DMS79 treated with DMSO at 0.1 percent for 48 hours (cell line): ENCODE measurements around the gene CTSE.
"Not testable (repeated sequence)": the region's sequence is repeated elsewhere in the genome, so short reads cannot be mapped to it uniquely, and the experiment has no call there.

ENCODE experiments used
- DNase-seq: peaks from one replicate; lab custom pipeline; 2025; lab: John Stamatoyannopoulos, UW

CTSE gene

GRCh38 chr1:206023695-206024094 is at the start of gene CTSE:
TSS of gene CTSE (minus strand) at chr1:206023895. CDS start at chr1:206023791, 104 bp downstream.
- no peak for DNase-seq

- DNase-seq, result no peak
These were observed 47.1 kb upstream of the CTSE start for GRCh38 chr1:206070627-206071304.

- no peak for DNase-seq
These were observed 44.6 kb upstream of the CTSE start for GRCh38 chr1:206068314-206068713.

- DNase-seq, result no peak
These were observed 44.0 kb upstream of the CTSE start for GRCh38 chr1:206067486-206068227.

- DNase-seq, result no peak
These were observed 42.9 kb upstream of the CTSE start for GRCh38 chr1:206066479-206067171.

GRCh38 chr1:206065547-206066145 is 42.0 kb upstream of the CTSE start:
- DNase-seq, result no peak

- DNase-seq, result not testable (repeated sequence)
These were observed 40.8 kb upstream of the CTSE start for GRCh38 chr1:206064501-206064900.

GRCh38 chr1:206064001-206064400 is 40.3 kb upstream of the CTSE start:
- DNase-seq, result not testable (repeated sequence)

GRCh38 chr1:206062464-206062863 is 38.8 kb upstream of the CTSE start:
- no peak for DNase-seq

- DNase-seq, result no peak
These were observed 37.1 kb upstream of the CTSE start for GRCh38 chr1:206060844-206061243.

GRCh38 chr1:206059355-206059915 is 35.7 kb upstream of the CTSE start:
- no peak for DNase-seq

- no peak for DNase-seq
These were observed 35.2 kb upstream of the CTSE start for GRCh38 chr1:206058927-206059292.

GRCh38 chr1:206058289-206058926 is 34.7 kb upstream of the CTSE start:
- DNase-seq, result not testable (repeated sequence)

GRCh38 chr1:206055639-206056323 is 32.1 kb upstream of the CTSE start:
- not testable (repeated sequence) for DNase-seq

- DNase-seq, result not testable (repeated sequence)
These were observed 31.5 kb upstream of the CTSE start for GRCh38 chr1:206055069-206055625.

- not testable (repeated sequence) for DNase-seq
These were observed 29.9 kb upstream of the CTSE start for GRCh38 chr1:206053616-206054015.

GRCh38 chr1:206052919-206053610 is 29.4 kb upstream of the CTSE start, which contains the start of gene RHEX:
TSS of gene RHEX (plus strand) at chr1:206053173. CDS start at chr1:206097829, 44,656 bp downstream.
- not testable (repeated sequence) for DNase-seq

- DNase-seq, result not testable (repeated sequence)
These were observed 28.7 kb upstream of the CTSE start for GRCh38 chr1:206052231-206052865.

- no peak for DNase-seq
These were observed 27.1 kb upstream of the CTSE start for GRCh38 chr1:206050655-206051235.
